ENCODE results near the gene HTRA1.

HTRA1 gene

DNA sequence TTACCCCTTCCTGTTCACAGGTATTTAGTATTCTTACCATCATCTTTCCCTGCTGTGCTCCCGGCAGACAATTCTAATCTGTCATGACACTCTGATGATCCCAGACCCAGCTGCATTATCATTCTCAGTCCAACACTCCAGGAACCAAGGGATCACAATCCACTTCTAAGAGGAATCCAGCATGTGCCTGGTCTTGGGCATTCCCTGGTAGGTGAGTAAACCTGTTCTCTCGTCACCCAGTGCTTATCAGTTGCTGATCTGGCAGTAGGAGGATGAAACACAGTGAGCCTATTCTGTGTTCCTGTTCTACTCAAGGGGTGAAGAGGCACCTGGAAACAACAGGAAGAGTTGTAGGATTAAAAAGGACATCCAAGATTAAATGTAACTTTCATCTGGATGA is 97.9 kb downstream of the HTRA1 start:
- no peak for DNase-seq

DNA sequence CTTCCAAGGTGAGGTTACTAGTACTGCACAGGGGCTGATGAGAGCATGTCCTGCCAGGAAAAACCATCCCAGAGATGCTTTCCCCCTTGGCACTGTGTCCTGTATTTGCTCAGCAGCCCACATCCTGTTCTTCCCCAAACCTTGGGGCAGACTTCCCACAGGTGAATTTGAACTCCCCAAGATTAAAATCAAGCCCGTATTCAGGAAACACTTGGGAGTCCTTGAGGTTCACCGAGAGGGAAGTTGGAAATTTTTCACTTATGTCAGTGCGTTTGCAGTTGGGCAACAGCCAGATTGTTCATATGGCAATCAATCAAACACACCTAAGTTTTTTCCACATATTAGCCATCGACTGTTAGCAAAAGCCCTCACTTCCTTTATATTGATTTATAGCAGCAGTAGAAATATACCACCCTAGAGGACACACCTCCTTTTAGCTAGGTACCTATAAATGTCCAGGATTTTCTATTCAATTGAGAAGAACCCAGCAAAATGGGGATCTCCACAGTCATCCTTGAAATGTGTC is 99.0 kb downstream of the HTRA1 start, which contains the start of gene DMBT1:
DMBT1 (plus strand) TSS at position 476 of the 526 bp plus-strand sequence; CDS start at position 493, 17 bp downstream.
- no peak for DNase-seq

DNA sequence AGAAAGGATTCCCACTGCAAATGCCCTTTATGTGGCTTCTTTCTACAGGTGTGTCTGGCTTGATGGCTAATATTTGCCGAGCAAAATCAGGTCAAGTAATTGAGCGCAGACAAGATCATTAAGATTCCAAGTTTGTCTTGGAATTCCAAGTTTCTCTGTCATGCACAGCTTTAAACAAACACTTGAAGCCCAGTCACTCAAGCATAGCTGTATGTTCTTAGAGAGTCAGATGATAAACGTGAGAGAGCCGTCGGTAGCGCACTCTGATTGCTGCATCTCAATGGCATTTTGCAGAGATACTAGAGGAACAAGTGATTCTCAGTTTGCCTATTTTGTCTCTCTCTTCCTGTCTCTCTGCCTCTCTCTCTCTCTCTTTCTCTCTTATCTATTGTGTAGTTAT is 99.9 kb downstream of the HTRA1 start:
- no peak for DNase-seq

DNA sequence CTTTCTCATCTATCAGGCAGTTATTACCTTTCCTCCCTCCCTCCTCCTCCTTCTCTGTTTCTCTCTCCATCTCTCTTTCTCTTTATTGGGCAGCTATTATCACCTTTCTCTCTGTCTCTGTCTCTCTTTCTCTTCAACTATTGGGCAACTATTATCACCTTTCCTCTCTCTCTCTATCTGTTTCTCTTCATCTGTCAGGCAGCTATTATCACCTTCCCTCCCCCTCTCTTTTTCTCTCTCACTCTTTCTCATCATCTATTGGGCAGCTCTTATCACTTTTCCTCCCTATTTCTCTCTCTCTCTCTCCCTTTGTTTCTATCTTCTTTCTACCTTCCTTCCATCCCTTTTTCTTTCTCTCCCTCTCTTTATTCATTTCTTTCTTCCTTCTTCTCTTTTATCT is 100.4 kb downstream of the HTRA1 start:
- DNase-seq = no peak

Measured in NCI-H1092 (cell line).